Neural cell (in vitro differentiated cells): ENCODE results near the gene P2RY8.

ENCODE experiments used
- CTCF ChIP-seq: fragments of 450-650 bp; IDR thresholded peaks from 2 replicates; pipeline ENCODE4 v1.5.1; 2014; ENCODE audit warnings: antibody characterized with exemption, mild to moderate bottlenecking, moderate library complexity; ENCODE audit not compliant: poor library complexity, severe bottlenecking
- EP300 ChIP-seq: fragments of 450-650 bp; conservative IDR thresholded peaks from 2 replicates; pipeline ENCODE4 v1.6.1; 2014; ENCODE audit warnings: antibody characterized with exemption, mild to moderate bottlenecking, moderate library complexity; ENCODE audit not compliant: poor library complexity, severe bottlenecking
- EZH2 ChIP-seq: fragments of 200-600, 300-800 bp; shearing (Covaris generic), sonication (generic); IDR thresholded peaks from 2 replicates; pipeline ENCODE4 v1.6.1; 2014; ENCODE audit warnings: antibody characterized with exemption, low read length, borderline replicate concordance, mild to moderate bottlenecking; ENCODE audit not compliant: insufficient read depth, poor library complexity, severe bottlenecking
- MXI1 ChIP-seq: fragments of 450-650 bp; conservative IDR thresholded peaks from 2 replicates; pipeline ENCODE4 v1.6.1; 2014; ENCODE audit warnings: antibody characterized with exemption, mild to moderate bottlenecking; ENCODE audit not compliant: poor library complexity, severe bottlenecking
- POLR2AphosphoS5 ChIP-seq: IDR thresholded peaks from 2 replicates; pipeline ENCODE4 v1.6.1; 2012
- REST ChIP-seq: IDR thresholded peaks from 2 replicates; pipeline ENCODE4 v1.6.1; 2012; ENCODE audit warnings: borderline replicate concordance
- SMC3 ChIP-seq: fragments of 450-650 bp; conservative IDR thresholded peaks from 2 replicates; pipeline ENCODE4 v1.6.1; 2014; ENCODE audit warnings: antibody characterized with exemption, mild to moderate bottlenecking, moderate library complexity; ENCODE audit not compliant: poor library complexity
- TAF1 ChIP-seq: IDR thresholded peaks from 2 replicates; pipeline ENCODE4 v1.6.1; 2012; ENCODE audit warnings: low read depth

- TF ChIP-seq EZH2 (no peak), POLR2AphosphoS5 (no peak), CTCF (no peak), SMC3 (no peak), TAF1 (no peak), MXI1 (no peak), REST (no peak), EP300 (no peak)
Measured at GRCh38 chrX:1529756-1530155, 7.2 kb downstream of the P2RY8 start.
